HG03175 (cell line): ENCODE measurements around the gene TPBGL.
"Not testable (repeated sequence)": the region's sequence is repeated elsewhere in the genome, so short reads cannot be mapped to it uniquely, and the experiment has no call there.

Experiments
- ATAC-seq: cut with Tn5 transposase; IDR thresholded peaks from one replicate; pipeline ENCODE4 v1.9.1; 2021; ENCODE audit warnings: mild to moderate bottlenecking, moderate library complexity; ENCODE audit not compliant: unreplicated experiment

The TPBGL gene

DNA sequence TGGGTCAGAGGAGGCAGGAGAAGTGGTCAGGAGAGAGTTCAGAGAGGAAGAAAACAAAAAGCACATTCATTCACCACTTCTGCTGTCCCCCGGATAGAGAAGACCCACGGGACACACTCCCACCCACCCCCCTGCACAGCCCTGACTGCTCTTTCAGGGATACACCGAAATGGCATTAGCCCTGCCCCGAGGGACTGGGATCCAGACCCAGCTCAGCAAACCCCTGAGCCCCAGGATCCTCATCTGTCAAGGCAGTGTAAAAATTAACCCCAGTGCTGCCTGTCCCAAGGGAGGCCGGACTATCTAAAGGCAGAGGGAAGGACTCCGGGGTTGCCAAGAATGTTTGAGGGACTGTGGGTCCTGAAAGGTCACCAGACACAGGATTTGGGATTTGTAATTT, 31.2 kb downstream of the TPBGL start:
- no peak for ATAC-seq

DNA sequence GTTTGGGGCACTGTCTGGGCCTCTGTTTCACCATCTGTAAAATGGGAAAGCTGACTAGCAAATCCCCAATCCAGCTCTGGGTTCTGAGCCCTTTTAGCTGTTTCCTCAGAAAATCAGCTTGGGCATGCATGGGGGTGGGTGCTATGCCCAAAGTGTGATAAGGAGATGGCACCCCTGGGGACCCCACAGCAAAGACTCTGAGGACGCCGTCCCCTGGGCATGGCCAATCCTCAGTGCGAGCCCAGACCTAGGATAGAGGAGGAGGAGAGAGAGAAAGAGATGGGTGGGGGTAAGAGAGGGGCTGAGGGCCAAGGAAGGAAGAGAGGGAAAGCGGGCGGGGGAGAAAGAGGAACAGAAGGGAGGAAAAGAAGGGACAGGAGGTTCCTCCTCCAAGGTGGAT, 31.8 kb downstream of the TPBGL start:
- ATAC-seq = no peak

DNA sequence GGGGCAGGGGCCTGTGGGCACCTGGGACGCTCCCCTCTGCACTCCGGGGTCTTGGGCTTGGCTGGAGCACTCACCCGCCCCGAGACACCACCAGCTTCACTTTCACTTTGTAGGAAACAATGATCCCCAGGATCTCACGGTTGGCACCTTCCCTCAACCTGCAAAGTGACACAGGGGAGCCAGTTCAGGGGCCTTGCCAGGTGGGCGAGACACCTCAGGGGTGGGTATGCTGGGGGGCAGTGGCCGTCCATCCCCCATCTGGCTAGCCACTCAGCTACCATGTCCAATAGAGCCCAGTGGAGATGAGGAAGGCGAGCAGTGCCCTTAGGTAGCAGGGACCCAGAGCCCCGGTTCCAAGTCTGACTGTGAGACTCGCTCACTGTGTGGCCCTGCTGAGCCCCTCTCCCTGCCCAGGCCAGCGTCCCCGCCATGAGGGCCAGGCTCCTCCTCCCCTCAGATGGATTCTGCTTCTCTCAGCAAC, 32.3 kb downstream of the TPBGL start:
- ATAC-seq = no peak

DNA sequence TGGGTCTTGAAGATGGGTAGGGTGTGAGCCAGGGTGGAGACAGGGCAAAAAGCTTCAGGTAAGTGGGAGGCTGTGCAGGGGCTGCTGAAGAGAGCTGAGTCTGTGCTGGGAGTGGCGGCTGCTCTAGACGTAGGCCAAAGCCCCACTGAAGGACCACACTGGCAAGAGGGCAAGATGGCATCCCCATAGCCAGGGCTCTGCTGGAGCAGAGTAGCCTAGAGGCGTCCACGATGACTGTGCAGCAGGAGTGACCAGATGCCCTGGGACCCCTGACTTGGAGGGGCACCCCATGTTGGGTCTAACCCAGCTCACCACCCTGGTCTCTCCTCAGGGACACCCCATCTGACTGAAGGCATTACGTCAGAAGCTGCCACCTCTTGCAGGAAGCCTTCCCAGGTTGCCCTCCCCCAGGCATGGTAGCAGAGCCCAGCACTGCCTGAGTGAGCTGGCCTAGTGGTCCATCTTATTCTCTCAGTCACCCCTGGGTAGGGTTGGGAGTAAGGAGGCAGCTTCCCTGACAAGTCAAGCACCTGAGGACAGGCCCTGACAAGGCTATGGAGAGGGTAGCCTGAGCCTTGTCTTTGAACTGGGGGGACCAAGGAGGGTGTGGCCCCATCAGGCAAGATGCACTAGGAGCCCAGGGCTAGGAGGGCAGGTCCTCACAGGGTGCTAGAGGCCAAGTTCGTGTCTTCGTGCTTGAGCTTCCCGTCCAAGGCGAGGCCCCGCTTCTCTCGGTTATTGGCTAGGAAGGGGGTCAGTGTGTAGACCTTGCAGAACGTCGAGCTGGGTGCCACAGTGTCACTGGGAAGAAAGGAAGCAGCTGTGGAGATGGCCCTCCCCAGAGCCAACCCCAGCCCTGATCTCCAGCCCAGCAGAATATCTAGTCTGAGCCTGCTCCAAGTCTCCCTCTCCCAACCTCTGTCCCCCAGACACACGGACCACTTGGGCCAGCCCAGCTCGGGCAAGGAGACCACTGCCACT, 33.1 kb downstream of the TPBGL start:
- no peak for ATAC-seq

DNA sequence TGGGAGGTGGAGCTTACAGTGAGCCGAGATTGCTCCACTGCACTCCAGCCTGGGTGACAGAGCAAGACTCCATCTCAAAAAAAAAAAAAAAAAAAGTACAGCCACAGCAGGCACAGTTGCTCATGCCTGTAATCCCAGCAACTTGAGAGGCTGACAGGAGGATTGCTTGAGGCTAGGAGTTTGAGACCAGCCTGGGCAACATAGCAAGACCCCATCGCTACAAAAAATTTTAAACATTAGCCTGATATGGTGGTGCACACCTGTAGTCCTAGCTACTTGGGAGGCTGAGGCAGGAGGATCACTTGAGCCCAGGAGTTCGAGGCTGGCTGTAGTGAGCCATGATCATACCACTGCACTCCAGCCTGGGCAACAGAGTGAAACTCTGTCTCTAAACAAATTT, 34.1 kb downstream of the TPBGL start:
- ATAC-seq = not testable (repeated sequence)

DNA sequence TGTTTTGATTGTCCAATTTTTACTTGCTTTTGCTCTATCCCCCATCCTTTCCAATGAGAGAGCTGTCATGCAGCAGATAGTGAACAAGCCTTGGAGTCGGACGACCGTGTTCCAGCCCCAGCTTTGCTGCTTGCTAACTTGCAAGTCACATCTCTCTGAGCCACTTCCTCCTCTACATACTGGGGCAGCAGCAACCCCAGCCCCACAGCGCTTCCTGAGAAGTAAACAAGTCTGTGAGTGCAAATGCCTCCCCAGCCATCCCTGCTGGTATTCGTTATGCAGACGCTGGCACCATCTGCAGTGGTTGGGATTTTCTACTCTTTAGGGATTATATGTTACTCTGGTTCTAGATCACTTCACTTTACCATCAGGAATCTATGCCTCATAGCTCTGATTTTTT, 35.0 kb downstream of the TPBGL start:
- peak; percentile 43 for ATAC-seq

DNA sequence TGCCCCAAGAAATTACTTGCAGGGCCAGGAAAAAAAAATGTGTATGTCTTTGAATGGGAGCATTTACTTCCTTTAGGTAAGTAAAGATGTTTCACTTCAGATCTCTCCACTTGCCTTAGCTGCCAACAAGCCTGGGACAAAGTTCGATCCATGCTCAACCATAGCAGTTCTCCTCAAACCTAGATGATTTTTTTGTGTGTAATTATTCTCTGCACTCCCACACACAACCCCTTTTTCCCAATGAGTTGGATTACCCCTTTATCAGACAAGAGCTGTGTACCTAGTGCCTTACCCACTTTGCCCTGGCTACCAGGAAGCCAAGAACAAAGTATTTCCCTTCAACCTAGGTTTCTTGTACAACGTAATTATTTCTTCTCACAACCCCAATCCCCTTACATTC, 35.6 kb downstream of the TPBGL start:
- no peak for ATAC-seq

DNA sequence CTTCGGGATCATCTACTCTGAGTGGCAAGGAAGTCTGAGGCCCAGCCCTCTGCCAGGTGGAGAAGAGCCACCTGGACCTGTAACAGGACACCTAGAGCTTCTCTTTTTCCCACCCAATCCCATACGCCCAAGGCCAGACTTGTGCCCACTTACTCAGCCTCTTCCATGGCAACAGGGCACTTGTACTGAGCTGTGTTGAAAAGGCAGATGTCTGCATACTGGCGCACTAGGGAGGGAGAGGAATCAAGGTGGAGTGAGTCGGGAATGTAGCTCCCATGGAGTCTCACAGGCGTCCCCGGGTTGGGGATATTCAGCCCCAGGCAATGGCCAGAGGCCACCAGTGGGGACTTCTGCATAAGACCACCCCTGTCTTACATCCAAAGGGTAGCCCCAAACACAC, 36.1 kb downstream of the TPBGL start:
- no peak for ATAC-seq

DNA sequence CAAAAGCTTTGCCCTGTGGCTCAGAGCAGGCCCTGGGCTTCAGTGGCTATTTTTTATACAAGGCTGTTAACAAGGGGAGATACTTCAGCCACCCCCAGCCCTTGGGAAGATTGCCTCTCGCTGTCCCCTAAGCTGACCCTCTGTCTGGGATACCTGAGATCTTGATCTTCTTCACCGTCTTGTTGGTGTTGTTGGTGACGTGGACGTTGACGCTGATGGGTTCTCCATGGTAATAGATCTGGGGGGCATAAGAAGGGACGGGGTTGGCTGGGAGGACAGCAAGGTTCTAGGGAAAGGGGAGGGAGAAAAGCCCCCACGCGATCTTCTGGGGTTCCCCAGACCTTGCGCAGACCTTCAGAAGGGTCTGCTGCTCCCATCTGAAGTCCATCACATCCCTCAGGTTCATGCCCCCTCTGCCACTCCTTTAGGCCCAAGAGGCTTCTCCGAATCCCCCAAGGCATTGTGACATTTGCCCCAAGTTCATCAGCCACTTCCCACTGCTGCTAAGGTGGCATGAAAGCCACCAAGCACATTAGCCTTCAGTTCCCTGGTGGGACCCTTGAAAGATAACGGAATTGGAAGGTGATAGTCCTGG, 36.7 kb downstream of the TPBGL start:
- no peak for ATAC-seq

DNA sequence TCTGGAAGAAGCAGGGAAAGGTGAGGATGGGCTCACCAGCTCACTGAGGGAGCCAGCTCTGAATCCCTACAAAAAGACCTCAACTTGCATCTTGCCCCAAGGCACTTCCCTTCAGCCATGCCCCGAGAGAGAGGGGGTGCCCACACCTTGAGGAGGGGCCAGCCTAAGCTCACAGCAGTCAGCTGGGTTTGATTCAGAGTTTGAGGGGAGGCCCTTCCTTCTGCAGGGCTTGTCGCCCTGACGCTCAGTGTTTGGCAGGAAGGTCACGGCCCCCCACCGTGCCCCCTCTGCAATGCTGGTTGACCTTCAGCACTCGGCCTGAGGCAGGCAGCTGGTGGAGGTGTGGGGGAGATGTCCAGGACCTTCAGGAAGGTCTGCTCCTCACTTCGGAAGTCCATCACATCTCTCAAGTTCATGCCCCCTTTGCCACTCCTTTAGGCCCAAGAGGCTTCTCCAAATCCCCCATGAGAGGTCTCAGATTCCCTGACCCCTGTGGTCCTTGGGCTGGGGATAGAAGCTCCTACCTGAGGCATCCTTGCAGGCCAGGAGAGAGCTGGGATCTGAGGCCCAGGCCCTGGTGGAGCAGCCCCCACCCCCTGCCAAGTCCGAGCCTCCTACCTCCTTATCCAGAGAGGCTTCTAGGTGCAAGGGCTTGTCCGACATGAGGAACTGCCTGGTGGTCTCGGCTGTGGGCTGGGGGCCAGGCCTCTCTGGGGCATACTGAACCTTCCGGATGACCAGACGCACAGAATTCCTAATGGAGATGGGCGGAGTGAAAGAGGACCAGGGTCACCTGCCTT, 37.6 kb downstream of the TPBGL start:
- ATAC-seq = no peak

DNA sequence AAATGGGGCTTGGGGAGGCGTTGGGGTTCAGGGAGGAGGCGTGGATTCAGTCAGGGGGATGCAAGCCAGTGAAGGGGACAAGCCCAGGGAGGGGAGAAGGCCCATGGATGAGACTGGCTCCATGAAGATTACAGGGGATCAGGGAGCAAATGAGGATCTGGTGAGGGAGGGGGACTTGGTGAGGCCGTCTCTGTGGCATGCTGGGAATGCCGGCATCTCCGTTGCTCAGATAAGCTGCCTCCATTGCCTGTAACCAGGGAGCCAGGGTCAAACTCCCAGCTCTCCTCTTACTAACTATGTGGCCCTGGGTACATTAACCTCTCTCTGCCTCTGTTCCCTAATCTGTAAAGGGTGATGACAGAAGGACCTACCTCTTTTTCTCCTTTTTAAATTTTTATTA, 38.7 kb downstream of the TPBGL start:
- ATAC-seq = no peak

DNA sequence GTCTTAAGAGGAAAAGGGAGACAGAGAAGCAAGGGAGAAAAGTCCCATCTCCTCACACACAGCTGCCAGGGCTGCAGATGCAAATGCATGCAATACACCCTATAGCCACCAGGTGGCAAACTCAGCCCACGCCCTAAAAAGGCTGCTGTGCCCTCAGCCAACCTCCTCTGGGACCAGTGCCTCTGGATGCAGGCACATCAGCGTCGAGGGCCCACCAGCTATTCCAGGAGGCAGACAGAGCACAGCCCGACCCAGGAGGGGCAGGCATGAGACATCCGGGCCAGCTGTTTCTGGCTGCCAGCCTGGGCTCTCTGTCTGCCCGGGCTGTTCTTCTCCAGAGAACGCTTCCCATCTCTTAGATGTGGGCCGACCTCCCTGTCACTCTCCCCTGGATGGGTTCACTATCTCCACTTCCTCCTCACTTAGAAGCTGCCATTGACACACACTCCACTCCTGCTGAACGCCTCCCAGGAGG, 39.7 kb downstream of the TPBGL start:
- peak; percentile 53 for ATAC-seq

DNA sequence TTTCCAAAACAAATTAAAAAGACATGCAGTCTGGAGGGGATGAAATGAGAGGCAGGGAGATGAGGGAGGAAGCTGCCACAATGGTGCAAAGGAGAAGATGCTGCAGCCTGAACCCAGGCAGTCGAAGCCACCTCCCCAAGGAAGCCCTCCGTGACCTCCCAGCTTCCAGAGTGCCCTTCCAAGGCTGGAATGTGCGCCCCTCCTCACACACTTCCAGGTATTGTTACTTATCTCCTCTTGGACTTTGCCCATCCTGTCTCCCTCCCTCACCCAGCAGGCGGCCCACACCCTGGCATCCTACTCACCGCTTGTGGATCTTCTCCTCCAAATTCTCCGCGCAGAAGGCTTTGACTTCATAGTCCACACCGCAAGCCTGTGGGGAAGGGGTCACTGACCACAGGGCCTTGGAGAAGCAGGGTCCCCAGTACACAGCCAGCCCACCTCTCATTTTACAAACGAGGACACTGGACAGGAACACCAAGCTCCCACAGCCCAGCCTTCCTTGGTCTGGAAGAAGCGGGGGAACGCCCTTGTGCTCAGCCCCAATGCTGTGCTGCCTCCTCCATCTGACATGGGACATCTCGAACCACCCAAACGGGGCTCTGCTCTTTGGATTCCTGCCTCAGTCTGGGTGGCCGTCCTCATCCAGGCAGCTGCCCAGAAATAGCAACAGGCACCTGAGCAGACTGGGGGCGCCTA, 40.3 kb downstream of the TPBGL start:
- ATAC-seq = no peak

DNA sequence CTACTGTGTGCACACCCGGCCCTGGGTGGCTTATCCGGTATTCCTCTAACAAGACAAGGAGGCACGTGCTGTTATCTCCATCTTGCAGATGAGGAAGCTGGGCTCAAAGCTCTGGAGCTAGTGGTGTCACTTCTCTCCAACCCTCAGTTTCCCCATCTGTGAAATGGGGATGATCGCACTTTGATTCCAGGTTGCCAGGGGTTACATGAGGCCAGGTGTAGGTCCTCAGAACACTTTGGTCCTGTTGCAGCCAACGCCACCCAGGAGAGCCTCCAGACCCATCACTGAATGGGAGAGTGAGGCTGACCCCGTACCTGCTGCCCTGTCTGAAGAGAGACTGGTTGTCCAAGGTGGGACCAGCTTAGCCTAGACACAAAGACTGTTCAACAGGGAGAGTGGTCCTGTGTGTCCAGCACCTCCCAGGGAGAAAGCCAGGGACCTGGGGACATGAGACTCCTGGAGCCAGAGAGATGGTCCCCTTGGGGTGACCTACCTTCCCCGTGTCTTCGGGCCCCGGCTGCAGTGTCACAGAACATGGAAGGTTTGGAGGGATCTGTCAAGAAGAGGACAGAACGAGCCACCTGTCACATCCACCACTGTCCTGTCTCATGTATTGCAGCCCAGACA, 41.0 kb downstream of the TPBGL start:
- ATAC-seq = no peak

DNA sequence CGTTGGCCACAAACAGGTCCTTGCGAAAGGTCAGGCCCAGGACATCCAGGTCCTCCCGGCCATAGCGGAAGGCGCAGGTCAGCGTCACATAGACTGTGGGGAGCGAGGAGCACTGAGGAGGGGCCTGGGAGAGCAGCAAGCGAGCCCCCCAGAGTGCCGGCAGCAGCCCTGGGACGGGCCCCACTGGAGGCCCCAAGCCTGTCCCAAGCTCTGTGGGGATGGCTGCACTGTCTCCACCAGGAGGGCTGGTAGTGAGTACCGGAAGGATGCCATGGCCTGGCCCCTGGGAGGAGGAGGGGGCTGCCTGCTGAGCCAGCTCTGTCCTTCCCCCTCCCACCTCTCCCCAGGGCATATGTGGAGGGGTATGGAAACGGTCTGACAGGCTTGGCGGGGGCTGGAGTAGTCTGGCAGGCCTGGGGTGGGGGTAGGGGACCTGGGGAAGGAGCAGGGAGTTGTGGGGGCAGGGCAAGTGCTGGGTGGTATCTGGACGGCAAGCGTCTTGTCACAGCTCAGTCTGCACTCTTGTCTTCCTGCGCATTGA, 42.9 kb downstream of the TPBGL start:
- ATAC-seq = no peak

DNA sequence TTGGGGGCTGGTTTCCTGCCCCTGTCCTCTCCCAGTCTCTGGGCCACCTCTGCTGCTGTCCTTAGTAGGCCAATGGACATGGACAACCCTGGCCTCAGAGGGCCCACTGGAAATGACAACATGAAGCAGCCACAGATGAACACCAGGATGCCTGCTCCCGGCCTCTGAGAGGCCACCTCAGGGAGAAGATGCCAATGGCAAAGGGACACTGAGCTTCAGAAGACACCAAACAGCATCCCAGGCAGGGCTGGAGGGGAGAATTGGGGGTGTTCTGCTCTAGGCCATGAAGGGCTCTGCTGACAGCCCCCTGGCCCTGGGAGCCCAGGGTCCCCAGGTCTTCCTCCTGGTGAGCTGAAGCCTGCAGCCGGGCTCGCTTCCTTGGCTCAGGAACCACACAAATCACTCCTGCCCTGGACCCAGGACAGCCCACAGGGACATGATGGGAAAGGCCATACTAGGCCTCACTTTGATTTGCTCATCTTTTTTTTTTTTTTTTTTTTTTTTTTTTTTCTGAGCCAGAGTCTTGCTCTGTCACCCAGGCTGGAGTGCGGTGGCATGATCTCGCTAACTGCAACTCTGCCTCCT, 45.3 kb downstream of the TPBGL start:
- no peak for ATAC-seq

DNA sequence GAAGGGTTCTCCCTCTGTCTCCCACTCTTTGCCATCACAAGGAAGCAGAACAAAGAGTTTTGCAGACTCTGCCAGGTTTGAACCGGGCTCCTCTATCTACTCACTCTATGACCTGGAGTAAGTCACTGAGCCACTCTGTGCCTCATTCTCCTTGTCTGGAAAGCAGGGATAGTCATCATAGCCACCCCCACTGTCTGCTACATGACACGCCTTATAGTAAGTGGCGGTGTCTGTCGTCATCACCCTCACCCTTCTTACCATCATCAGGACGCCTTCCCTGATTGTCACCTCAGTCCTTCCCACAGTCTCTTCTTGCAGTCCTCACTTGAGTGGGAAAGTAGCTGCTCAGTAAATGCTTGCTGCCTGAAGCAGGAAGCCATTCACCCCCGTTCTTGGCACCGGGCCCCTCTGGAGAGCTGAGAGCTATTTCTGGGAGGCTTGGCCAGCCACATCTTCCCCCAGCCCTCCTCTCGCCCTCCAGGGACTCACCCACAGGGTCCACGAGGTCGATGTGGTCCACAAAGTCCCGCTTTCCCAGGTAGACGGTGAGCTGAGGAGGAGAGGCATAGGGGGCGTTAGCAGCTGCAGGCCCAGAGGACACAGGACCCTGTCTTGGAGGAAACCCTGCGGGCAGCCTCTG, 46.4 kb downstream of the TPBGL start:
- no peak for ATAC-seq

DNA sequence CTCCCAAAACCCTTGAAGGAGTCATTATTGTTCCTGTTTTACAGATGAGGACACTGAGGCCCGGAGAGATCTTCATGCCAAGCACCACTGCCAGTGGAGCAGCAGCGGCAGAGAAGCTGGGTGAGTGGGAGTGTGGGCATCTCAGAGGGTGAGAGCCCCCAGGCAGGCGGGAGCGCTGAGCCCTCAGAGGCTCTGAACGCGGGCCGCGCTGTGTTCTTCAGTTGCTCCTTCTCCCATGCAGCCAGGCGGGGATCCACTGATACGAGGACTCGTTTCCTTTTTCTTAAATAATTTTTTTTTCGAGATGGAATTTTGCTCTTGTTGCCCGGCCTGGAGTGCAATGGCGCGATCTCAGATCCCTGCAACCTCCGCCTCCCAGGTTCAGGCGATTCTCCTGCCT, 47.0 kb downstream of the TPBGL start:
- no peak for ATAC-seq

DNA sequence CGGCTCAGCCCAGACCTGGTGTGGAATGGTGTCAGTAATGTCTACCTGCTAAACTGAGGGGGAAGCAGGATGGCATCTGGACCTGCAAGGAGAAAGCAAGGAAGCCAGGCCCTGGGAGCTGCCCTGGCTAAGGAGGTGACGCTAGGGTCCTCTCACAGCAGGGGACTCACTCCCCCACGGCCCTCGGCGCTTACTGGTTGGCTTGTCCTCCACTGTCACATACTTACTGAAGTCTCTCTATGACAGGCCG, 48.9 kb downstream of the TPBGL start:
- no peak for ATAC-seq
